Fibroblast of gingiva (primary cell): Measurements from ENCODE around the gene SMYD3.

ENCODE experiments used
- DNase-seq: peaks from one replicate; pipeline ENCODE4 v3.0.0-alpha.2; 2011; ENCODE audit warnings: low read depth

Gene SMYD3

GRCh38 chr1:246170574-246171261, 336.4 kb downstream of the SMYD3 start:
- DNase-seq = no peak

- no peak for DNase-seq
Observed at GRCh38 chr1:246169486-246169885, 337.6 kb downstream of the SMYD3 start.

- no peak for DNase-seq
Observed at GRCh38 chr1:246169019-246169418, 338.1 kb downstream of the SMYD3 start.

- no peak for DNase-seq
Observed at GRCh38 chr1:246166841-246167240, 340.2 kb downstream of the SMYD3 start.

- DNase-seq = no peak
Observed at GRCh38 chr1:246165826-246166709, 341.0 kb downstream of the SMYD3 start.

- no peak for DNase-seq
Observed at GRCh38 chr1:246164764-246165163, 342.3 kb downstream of the SMYD3 start.

- no peak for DNase-seq
Observed at GRCh38 chr1:246162560-246162959, 344.5 kb downstream of the SMYD3 start.

- peak; percentile 65 for DNase-seq
Observed at GRCh38 chr1:246161626-246162025, 345.5 kb downstream of the SMYD3 start.

GRCh38 chr1:246160905-246161304, 346.2 kb downstream of the SMYD3 start:
- no peak for DNase-seq

- no peak for DNase-seq
Observed at GRCh38 chr1:246160374-246160773, 346.7 kb downstream of the SMYD3 start.

GRCh38 chr1:246159279-246160227, 347.5 kb downstream of the SMYD3 start:
- DNase-seq = no peak

- DNase-seq = no peak
Observed at GRCh38 chr1:246158131-246158530, 348.9 kb downstream of the SMYD3 start.

GRCh38 chr1:246157516-246157915, 349.6 kb downstream of the SMYD3 start:
- no peak for DNase-seq

GRCh38 chr1:246156847-246157246, 350.2 kb downstream of the SMYD3 start:
- DNase-seq = no peak

- DNase-seq = peak; percentile 38
Observed at GRCh38 chr1:246155923-246156322, 351.2 kb downstream of the SMYD3 start.

GRCh38 chr1:246153796-246154212, 353.3 kb downstream of the SMYD3 start:
- no peak for DNase-seq

- no peak for DNase-seq
Observed at GRCh38 chr1:246152986-246153431, 354.1 kb downstream of the SMYD3 start.

GRCh38 chr1:246151796-246152434, 355.2 kb downstream of the SMYD3 start:
- DNase-seq = no peak

- DNase-seq = no peak
Observed at GRCh38 chr1:246149543-246149942, 357.5 kb downstream of the SMYD3 start.

- no peak for DNase-seq
Observed at GRCh38 chr1:246147524-246148461, 359.3 kb downstream of the SMYD3 start.
